Activated T-cell treated with anti-CD3 and anti-CD28 coated beads for 4 hours (primary cell): ENCODE results near the gene NAP1L4.
"Not testable (repeated sequence)": the region's sequence is repeated elsewhere in the genome, so short reads cannot be mapped to it uniquely, and the experiment has no call there.

Experiments used
- DNase-seq: peaks from one replicate; pipeline ENCODE4 v3.0.0-alpha.2; 2020

NAP1L4 gene

DNA sequence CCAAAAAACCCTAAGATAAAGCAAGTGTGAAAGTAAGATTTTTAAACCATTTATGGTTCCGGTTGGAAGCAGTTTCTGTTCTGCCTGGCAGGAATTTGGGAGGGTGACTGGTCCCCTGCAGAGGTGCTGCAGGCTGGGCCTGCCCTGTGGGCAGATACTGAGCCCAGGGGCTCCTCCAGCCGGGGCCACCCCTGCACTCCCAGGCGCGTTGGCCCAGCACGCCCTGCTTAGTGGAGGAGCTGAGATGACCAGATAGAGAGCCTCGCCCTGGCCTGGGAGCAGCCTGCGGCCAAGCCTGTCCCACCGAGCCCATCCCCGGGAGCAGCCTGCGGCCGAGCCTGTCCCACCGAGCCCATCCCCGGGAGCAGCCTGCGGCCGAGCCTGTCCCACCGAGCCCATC is 70.9 kb downstream of the NAP1L4 start:
- DNase-seq: no peak

DNA sequence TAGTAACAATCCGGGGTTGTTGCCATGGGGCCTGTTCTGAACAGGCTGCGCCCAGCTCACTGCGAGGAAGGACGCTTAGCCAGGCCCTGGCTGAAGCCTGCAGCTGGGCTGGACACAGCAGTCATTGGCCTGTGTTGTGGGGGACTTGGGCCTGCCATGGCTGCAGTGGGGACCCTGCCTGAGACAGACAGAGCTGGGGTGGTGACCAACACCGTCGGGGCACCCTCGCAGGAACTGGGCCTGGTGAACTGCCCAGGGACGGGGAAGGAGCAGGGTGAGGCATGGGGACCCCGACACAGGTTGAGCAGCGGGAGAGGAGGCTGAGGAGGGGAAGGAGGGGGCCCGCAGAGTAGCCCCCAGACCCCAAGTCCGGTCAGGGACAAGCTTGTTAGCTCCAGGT is 71.8 kb downstream of the NAP1L4 start:
- no peak for DNase-seq

GRCh38 chr11:2919837-2920236 is 72.3 kb downstream of the NAP1L4 start:
- DNase-seq: no peak

GRCh38 chr11:2919188-2919587 is 72.9 kb downstream of the NAP1L4 start:
- DNase-seq: no peak

DNA sequence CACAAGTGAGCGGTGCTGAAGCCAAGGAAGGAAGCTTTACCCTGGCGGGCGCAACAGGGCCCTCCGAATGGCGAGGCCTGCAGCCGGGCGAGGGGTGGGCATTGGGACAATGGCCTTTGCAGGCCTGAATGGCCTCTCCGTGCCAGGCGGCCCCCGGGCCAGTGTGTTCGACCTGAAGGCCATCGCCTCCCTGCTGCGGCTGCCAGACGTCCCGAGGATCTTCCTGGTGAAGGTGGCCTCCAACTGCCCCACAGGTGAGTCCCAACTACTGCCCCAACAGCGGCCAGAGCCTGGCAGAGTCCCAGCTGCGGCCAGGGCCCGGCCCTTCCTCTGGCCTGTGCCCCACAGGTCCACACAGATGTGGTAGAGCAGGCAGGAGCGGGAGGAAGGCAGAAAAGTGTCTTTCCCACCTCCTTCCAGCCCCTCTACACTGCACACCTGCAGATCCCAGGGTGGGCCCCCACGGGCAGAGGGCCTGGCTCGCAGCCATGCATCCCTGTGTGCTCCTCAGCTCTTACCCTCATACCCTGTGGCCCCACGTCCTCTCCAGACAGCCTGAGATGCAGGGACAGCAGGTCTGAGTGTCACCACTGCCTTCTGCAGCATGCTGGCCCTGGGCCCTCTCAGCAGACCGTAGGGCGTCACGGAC is 74.2 kb downstream of the NAP1L4 start:
- no peak for DNase-seq

- DNase-seq: no peak
Measured at GRCh38 chr11:2916892-2917645, 75.1 kb downstream of the NAP1L4 start.

- no peak for DNase-seq
Measured at GRCh38 chr11:2916114-2916891, 75.8 kb downstream of the NAP1L4 start.

- no peak for DNase-seq
Measured at GRCh38 chr11:2915473-2915872, 76.7 kb downstream of the NAP1L4 start.

GRCh38 chr11:2914455-2915195 is 77.5 kb downstream of the NAP1L4 start:
- DNase-seq: no peak

DNA sequence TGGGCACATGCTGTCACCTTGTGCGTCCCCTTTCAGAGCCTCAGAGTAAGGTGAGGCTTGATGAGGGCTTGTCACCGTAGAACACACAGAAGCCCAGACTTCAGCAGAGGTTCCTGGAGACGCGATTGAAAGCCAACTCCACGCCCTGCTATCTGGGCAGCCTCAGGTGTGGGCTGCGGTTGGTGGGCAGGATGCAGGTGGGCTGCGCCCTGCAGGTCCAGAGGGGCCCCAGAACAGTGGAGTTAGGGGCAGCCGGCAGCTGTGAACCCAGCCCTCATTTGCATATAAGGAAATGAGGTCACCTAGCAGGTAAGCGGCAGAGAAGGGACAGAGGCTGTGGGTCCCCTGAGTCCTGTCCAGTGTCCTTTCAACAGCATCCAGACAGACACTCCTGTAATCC is 78.4 kb downstream of the NAP1L4 start:
- no peak for DNase-seq

- no peak for DNase-seq
Measured at GRCh38 chr11:2913019-2913431, 79.1 kb downstream of the NAP1L4 start.

DNA sequence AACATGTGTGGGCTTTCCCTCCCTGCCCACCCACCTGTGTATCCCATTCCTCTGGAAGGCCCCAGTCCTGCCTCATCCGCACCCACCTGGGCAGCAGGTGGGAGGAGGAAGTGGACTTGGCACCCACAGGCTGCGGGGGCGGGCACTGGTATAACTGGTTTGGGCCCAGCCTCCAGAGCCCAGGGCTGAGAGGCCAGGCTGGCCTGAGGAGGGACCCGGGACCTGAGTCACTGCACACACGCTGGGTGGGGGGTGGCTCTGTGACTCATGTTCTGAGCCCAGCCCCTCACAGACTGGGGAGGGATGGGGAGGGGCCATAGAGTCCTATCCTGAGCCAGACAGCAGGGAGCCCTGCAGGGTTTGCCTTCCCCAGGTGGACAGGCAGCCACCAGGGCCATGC is 79.6 kb downstream of the NAP1L4 start:
- no peak for DNase-seq

GRCh38 chr11:2911785-2912391 is 80.2 kb downstream of the NAP1L4 start:
- no peak for DNase-seq

- DNase-seq: no peak
Measured at GRCh38 chr11:2911088-2911784, 80.9 kb downstream of the NAP1L4 start.

DNA sequence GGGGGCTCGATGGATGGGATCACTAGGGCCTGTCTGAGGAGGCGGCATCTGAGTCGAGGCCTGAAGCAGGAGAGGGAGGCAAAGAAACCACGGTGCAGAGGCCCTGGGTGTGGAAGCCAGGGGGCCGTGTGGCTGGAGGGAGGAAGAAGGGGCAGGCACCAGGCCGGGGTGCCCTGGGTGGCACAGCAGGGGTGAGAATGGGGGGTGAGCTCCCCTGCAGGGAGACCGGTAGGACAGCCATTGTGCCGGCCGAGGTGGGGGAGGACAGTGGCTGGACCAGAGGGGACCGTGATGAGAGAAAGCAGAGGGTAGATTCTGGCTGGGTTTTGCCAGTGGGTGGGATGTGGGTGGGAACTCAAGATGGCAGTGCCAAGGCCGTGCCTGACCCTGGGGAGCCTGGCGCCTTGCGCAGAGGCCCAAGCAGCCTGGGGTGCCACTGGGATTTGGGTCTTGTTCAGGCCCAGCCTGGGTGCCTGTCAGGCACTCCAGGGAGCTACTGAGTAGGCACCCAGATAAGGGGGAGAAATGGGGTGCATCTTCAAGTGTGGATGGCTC is 81.7 kb downstream of the NAP1L4 start:
- no peak for DNase-seq

DNA sequence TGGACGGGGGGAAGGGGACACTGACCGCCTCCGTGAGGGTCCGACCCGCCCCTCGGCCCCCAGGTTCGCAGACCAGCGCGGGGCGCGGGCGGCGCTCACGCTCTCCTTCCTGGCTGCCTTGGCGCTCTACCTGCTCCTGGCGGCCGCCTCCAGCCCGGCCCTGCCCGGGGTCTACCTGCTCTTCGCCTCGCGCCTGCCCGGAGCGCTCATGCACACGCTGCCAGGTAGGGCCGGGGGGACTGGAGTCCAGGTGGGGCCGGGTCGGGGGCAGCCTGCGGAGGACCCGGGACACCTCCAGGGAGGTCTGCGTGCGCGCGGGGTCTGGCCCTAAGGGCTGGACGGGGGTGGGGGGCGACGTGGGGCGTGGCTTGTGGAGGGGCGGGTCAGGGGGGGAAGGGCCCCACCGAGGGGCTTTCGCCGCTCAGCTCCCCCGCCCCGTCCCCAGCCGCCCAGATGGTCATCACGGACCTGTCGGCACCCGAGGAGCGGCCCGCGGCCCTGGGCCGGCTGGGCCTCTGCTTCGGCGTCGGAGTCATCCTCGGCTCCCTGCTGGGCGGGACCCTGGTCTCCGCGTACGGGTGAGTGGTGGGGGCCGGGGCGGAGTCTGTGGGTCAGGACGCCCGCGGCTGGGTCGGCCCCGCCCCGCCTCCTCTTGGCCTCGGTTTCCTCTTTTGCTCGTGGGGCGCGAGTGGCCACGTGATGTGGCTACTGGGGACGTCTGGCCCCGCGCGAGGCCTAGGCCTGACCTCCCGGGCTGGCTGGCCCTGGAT is 82.8 kb downstream of the NAP1L4 start:
- no peak for DNase-seq

- no peak for DNase-seq
Measured at GRCh38 chr11:2908130-2908529, 84.0 kb downstream of the NAP1L4 start.

DNA sequence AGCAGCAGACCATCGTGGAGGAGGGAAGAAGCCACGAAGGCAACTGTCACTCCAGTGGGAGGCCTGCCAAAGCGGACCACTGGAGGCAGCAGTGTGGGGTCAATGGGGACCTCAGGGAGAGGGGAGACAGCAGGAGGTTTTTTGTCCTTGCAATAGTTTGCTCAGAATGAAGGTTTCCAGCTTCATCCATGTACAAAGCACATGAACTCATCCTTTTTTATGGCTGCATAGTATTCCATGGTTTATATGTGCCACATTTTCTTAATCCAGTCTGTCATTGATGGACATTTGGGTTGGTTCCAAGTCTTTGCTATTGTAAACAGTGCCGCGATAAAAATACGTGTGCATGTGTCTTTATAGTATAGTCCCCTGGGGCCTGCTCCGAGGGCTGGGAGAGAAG is 86.8 kb downstream of the NAP1L4 start:
- not testable (repeated sequence) for DNase-seq

GRCh38 chr11:2904153-2905052 is 87.7 kb downstream of the NAP1L4 start:
- DNase-seq: no peak

GRCh38 chr11:2903672-2904011 is 88.5 kb downstream of the NAP1L4 start:
- DNase-seq: no peak
